Kidney tubule cell (primary cell): ENCODE data around the gene PTCD1.
A peak's percentile ranks its signal among the peaks of the same experiment; 100 is the strongest.

Source experiments
- DNase-seq: peaks from one replicate; pipeline ENCODE4 v3.0.0-alpha.2; 2018; ENCODE audit warnings: low spot score

Gene PTCD1, protein sequence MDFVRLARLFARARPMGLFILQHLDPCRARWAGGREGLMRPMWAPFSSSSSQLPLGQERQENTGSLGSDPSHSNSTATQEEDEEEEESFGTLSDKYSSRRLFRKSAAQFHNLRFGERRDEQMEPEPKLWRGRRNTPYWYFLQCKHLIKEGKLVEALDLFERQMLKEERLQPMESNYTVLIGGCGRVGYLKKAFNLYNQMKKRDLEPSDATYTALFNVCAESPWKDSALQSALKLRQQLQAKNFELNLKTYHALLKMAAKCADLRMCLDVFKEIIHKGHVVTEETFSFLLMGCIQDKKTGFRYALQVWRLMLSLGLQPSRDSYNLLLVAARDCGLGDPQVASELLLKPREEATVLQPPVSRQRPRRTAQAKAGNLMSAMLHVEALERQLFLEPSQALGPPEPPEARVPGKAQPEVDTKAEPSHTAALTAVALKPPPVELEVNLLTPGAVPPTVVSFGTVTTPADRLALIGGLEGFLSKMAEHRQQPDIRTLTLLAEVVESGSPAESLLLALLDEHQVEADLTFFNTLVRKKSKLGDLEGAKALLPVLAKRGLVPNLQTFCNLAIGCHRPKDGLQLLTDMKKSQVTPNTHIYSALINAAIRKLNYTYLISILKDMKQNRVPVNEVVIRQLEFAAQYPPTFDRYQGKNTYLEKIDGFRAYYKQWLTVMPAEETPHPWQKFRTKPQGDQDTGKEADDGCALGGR

DNA sequence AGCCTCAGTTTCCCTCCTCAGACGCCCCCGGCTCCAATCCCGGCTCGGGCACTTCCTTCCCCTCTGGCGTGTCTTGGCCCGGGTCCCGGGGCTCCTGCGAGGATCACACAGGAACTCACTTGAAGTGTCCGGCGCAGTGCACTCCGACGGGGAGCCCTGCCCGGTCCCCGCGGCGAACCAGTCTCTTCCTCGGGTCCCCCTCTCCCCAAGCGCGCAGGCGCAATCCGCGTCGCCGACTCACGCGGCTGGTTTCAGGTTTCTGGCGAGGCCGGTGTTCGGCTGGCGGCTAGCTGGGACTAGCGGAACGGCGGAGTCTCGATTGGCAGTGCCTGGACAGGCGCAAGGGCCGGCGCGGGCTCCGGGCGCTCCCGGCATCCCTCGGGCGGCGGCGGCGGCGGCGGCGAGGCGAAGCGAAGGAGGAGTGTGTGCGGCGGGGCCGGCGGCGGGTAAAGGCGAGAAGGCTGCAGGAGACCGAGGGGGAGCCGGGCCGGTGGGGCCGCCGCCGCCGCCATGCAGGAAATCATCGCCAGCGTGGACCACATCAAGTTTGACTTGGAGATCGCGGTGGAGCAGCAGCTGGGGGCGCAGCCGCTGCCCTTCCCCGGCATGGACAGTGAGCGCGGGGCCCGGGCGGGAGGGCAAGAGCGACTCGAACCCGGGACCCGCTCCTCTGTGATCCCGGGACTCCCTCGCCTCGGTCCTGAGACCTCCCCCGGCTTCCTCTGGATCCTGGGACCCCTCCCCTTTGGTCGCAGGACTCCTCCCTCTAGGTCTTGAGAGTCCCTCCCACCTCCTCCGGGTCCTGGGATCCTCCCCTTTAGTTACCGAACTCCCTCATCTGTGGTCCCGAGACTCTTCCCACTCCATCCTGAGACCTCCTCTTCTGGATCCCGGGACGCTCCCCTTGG is at the start of gene PTCD1, which contains the start of gene CPSF4:
Gene PTCD1 (minus strand): TSS at position 226 of the 908 bp plus-strand sequence. CDS start 3,556 bp downstream, outside the sequence.
Gene CPSF4 (plus strand): TSS at position 371 of the 908 bp plus-strand sequence. CDS start 140 bp downstream, at position 511.
- DNase-seq: peak; percentile 96

DNA sequence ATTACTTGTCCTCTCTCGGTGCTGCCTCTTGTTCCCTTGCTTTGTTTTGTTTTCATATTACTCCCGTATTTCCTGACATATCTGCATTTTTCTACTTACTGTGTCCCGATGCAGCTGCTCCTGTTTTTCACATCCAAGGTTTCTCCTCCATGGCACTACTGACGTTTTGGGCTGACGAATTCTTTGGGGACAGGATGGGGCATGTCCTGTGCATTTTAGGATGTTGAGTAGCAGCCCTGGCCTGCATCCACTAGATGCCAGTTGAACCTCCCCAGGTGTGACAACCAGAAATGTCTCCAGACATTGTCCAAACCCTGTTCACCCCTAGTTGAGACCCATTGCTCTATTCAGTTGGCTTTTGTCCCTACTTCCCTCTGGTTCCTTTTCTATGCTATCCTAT is 46.5 kb upstream of the PTCD1 start:
- no peak for DNase-seq

DNA sequence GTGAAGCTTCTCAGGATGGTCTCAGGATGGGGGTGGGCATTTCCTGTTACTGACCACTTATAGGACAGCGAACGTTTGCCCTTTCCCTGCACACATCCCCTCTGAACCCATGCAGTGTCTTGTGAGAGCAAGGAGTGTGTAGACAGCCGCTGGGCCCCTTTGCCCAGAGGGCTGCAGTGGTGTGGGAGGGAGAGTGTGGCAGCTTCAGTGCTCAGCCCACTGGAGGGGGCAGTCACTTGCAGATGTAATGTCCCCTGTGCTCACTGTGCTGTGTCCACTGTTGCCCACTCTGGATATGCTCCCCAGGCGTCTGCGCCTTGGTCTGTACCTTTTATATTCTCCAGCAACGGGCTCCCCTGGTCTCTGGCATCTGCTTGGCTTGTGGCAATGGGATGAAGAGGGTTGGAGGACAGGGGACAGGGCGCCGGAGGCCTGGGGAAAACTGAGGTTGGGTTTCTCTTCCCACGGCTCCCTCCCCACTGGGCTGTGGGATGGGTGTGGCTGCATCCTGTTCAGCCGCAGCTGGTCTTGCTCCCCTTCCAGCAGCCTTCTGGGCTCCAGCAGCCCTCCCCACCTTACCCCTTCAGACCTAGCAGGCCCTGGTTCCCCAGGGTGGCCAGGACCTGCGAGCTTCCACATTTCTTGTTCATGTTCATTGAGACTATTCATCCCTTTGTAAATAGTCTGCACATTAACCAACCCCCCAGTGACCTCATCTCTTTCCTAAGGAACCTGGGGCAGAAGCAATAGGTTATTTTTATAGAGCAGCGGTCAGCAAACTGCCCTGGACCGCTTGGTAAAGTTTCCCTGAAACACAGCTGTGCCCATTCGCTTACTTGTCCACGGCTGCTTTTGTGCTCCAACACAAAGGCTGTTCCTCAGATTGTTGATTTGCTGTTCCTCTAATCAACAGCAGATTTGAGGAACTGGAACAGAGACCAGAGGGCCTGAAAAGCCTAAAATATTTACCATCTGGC is 40.2 kb upstream of the PTCD1 start:
- DNase-seq: no peak

DNA sequence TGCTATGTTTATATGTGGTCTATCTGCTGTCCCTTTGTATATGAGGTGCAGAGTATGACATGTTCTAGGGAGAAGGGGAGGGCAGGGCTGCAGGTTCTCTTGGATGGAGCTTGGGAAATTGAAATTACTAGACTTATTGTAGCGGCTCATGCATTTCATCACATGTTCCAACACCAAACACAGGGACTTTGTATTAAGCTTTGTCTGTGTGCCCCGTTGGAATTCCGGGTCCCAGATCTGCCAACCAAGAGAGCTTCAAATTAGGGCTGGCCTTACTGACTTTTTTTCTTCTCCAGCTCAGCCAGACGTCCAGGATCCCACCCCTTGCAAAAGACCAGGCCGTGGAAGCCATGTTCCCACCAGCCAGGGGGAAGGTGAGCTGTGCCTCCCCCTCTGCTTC is 37.5 kb upstream of the PTCD1 start:
- no peak for DNase-seq

DNA sequence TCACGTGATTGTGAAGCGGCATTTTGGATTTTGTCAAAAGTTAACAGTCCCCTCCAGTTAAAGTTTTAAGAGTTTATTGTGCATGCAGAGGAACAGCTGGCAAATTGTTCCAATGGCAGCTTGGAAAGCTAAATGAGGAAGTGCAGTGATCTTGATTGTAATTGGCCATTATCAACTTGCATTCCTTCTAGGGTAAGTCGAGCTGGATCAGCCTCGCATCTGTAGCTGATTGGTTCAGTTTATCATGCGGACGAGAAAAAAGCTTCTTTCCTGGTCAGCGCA is 34.7 kb upstream of the PTCD1 start:
- peak; percentile 76 for DNase-seq

DNA sequence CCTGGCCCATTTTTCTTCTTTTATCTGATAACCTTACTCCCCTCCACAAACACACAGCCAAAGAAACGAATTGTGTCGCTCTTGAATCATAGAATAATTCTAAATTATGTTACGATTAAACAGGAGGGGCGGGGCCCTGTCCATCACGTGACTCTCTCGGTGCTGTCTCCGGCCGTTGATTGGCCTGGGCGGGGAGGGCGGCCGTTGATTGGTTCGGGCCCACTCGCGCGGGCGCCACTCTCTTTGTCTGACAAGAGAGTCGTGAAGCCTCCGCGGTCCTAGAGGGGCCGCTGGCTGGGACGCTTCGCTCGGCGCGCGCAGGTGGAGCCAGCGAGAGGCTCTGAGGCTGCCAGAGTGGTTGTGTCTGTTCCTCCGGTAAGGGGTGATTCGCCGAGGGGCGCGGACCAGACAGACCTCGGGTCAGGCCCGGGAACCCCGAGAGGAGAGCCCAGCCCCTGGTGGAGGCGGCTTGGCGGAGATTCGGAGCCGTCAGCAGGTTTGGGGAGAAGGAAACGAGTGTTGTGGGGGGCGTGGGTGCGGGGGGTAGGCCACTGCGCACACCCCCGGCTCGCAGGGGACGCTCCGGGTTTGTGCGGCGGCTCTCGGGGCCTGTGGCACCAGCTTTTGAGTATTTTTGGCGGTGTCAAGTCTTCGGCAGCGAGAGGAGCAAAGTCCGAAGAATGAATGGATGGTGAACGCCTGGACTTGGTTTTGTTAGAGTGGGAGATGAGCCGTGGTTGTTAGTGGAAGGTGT is 34.1 kb upstream of the PTCD1 start, which contains the start of gene ZNF789:
Gene ZNF789 (plus strand): TSS at position 330 of the 754 bp plus-strand sequence. CDS start 3,567 bp downstream, outside the sequence.
- DNase-seq: peak; percentile 97

DNA sequence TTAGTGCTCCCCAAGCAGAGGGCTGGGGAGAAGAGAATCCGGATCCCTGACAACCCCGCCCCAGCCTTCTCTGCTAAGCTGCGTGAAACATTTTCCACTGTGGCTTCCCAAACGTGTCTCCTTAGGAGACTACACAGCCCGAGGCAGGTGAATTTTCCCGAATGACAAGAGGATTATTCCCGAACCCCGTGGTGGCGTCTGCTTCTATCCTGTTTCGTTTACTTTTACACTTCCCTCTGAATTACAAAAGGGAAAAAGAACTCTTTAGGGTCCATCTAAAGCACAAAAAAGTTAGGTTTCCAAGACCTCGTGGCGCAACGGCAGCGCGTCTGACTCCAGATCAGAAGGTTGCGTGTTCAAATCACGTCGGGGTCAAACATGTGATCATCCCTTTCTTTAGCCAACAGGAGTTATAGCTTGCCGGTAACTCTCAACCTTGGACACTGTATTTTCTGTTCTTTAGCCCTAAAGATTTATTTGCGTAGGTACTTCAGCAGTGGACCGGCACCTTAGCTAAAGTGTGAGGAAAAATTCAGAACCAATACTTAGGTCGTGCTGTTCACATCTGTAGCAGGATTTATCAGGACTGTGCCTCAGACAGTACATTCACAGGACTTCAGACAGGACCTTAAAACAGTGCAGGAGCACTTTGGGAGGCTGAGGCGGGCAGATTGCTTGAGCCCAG is 30.9 kb upstream of the PTCD1 start:
- DNase-seq: peak; percentile 19

DNA sequence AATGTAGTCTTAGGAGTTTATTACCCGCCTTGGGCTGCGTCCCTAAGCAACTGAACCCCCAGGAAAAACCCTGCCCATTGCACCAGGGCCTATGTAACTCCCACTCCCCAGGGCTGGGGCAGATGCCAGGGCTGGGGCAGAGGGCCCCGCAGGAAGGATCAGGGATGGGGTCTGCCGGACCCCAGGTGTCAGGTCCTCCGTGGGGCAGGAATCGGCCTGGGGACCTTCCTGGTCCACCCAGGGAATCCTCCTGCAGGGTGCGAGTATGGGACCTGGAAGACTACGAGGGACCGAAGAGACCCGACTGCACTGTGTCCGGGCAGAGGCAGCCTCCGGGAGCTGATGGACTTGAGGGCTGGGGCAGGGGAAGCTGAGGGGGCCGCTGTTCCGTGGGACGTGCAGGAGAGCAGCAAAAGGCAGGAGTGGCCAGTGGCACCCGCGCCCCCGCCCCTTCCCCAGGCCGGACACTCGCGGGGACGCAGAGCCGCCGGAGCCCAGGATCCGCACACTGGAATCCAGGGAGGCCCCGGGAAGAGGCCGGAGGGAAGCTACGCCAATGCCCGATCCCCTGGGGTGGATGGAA is 29.8 kb upstream of the PTCD1 start:
- DNase-seq: no peak

DNA sequence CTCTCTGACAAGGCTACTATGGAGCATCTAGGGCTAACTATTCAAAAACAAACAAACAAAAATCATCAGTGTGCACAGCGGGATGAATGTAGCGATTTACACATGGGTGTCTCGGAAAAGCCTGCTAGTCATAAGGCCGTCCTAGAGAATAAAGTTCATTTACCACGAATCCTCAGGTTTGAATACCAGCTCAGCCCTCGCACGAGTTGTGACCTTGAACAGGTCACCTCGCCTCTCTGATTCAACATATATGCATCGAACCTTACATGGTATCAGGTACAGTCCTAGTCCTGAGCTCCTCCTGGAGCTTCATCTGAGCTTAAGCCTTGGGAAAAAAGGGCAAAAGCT is 26.8 kb upstream of the PTCD1 start:
- no peak for DNase-seq

DNA sequence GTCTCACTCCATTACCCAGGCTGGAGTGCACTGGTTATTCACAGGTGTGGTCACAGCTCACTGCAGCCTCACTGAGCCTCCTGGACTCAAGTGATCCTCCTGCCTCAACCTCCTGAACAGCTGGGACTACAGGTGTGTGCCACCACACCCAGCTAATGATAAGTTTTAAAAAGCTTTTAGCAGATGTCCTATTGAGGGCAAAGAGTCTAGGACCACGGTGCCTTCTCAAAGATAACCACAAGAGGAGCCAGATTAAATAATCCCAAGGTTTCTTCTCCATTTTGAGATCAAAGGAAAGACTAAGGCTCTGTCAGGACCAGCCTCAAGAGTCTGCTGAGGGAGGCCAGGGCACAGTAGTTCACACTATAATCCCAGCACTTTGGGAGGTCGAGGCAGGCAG is 22.6 kb upstream of the PTCD1 start:
- DNase-seq: no peak

DNA sequence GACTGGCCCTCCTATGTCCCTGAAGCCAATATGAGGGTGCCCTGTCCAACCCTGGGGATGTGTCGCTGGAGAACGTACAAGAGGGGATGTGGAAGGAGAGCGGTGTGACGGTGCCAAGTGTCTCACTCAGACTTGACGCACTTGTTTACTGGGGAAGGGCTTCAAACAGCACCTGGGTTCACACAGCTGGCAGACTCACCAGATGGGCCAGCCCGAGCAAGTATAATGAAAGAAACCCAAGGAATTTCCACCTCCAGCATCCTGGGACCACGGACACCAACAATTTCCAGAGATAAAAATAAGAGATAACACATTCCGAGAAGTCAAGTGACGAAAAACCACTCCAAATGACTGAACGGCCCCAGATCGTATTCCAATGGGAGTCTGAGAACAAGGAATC is 22.1 kb upstream of the PTCD1 start:
- no peak for DNase-seq

DNA sequence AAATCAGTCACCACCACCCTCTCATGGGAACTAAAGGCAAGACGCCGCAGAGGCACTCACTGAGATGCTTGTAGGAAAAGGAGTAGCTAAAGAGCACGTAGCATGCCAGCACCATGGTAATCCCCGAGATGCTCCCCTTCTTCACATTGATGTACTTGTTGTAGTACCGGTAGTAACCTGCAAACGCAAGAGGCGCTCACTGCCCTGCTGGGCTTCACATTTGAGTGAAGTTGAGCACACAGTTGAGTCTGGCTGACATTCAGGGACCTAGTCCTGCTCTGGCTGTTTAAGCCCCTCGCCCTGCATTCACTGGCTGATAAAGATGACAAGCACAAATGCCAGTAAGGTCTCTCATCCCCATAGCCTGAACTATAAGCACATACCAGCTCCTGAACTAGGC is 20.5 kb upstream of the PTCD1 start:
- DNase-seq: peak; percentile 45

DNA sequence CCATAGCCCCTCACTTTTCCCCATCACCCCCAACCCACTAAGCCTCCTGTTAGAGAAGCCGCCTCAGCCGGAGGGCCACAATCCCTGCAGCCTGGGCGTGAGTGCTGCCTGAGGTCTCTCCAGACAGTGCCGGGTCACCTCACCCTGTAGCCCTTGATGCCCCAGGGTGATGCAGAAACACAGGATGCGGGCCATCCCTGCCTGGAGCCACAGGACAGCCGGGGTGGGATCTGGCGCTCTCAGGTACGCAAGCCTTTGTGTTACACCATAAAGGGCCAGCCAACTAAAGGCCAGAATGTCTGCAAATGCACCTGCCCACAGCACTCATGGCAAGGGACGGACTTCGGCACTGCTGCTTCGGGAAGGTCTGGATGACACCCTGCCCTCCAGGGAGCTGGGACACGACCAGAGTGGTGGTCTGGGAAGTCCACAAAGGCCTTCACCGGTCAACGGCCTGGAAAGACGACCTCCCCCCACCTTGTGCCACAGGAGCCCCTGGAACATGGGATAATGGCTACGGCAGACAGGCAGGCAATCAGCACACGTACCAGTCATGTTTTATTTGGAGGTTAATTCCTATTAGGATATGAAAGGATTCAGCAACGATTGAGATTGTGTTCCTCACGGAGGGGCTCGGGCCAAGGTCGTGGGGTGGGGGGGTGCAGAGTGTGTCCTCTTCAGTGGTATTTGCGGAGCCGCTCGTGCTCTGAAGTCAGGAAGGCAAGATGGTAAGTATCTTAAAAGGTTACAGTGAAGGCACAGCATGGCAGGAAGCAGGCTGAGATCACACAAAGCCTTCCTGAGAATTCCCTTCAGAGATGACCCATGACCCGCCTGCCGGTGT is 19.3 kb upstream of the PTCD1 start:
- no peak for DNase-seq

DNA sequence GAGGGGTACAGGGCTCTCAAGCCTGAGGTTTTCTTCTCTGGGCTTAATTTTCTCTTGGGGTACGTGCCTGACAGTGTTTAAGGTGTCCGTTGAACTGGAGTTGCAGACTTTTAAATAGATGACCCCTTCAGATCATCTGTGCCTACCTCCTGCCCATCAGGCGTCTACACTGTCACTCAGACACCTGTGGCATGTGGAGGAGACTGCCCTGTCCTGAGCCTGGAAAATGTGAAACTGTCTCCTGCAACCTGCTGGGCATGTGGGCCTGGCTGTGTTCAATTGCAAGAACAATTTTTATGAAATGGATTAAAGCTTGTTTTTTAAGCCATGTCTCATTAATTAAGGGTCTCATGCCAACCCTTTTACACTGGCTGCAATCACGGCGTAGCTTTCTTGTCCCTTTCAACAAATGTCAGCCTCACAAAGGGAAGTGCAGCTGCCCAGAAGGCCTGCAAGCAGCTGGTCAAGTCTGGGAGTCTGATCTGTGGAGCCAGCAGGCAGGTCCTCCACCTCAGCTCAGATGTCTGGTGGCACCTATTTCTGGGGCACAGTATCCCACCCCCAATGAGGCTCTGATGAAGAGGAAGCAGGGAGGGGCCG is 18.6 kb upstream of the PTCD1 start:
- DNase-seq: no peak

DNA sequence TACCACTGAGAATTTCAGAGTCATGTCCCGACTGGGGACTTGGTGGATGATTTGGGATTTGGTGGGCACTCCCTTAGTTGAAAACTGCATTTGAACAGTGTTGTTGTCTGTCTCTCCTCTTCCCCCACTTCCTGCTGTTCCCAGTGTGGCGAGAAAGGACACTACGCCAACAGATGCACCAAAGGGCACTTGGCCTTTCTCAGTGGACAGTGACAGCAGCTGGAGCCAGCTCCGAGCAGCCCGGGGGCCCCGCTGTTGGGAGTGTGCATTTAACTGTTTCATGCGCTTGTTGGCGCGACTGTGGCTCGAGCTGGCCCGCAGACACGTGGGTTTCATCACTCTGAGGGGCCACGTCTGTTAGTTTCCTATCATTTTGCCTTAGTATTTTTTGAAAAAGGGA is 17.7 kb upstream of the PTCD1 start:
- DNase-seq: no peak

DNA sequence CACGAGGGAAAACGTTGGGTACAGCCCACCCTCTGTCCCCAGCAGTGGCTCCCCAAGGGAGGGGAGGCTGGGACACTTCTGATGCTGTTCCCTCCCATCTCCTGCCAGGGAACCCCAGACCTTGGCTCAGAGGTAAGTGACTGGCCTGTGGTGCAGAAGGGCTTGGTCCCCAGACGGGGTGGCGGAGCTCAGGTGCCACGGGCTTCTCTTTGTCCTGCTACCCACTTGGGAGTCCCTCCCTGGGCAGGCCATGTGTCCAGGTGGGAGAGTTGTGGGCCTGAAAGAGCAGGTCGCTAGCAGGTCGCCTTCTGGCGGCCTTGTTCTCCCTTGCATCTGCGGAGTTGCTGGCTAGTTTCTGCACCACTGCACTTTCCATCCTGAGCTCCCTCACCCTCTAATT is 17.3 kb upstream of the PTCD1 start:
- no peak for DNase-seq

DNA sequence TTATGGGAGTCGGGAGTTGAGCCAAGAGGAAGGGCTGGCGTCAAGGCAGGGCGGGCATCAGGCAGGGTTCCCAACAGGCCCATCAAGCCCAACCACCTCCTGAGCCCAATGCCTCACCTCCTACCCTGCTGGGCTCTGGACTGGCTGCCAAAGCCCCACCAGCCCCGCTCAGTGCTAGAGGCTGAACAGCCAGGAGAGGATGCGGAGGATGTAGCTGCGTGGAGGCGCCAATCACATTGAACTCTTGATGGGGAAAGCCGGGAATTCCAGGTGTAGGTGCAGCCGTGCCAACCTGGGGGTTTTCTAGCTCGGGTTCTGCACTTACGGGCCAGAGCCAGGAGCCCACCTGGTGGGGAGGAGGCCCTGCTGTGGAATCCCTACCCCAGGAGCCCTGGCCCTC is 14.5 kb upstream of the PTCD1 start:
- DNase-seq: no peak

DNA sequence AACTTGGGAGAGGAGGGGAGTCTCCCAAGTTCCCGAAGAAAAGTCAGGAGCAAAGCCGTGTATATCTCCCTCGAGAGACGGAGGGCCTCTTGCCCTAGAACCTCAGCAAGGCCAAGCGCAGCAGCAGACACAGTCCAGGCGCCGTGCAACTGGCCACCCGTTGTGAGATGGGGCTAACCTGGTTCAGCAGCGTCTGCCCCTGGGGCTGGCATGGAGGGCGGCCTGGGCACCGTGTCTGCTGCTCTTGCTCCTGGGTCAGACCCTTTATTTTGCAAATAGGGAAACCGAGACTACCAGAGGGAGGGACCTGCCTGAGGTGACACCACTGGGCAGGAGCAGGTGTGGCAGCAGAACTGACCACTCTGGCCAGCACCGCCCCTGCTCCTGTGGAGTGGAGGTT is 13.9 kb upstream of the PTCD1 start:
- no peak for DNase-seq
